Mucosa of descending colon (tissue), 3 donors: ENCODE data around the gene PHPT1. TPM values are rescaled to one million over a fixed set of nuclear protein-coding genes. Genes with fewer than 3 reads are reported as not detected.

Experiments used
- ATAC-seq: fragments of 200-7000 bp; cut with Tn5 transposase; one replicate; pipeline ENCODE4 v1.9.1; 2020; ENCODE audit warnings: mild to moderate bottlenecking, moderate library complexity
- DNase-seq, 3 donors: peaks; one replicate each; pipeline ENCODE4 v3.0.0-alpha.2; 2020
- H3K36me3 ChIP-seq: fragments of 200-600 bp; one replicate; pipeline ENCODE4 v1.8.0; 2021; ENCODE audit warnings: low read depth, mild to moderate bottlenecking
- H3K4me1 ChIP-seq: fragments of 200-600 bp; one replicate; pipeline ENCODE4 v1.8.0; 2021; ENCODE audit warnings: low read depth, mild to moderate bottlenecking
- H3K4me3 ChIP-seq: fragments of 200-600 bp; one replicate; pipeline ENCODE4 v1.8.0; 2021; ENCODE audit warnings: mild to moderate bottlenecking
- H3K9me3 ChIP-seq: fragments of 200-600 bp; one replicate; pipeline ENCODE4 v1.8.0; 2021; ENCODE audit warnings: mild to moderate bottlenecking
- intact Hi-C, 2 donors: fragments of 100-400 bp; cut with DNase I in 1 of 2; cut with micrococcal nuclease in 1 of 2; formaldehyde crosslinking; loops; one replicate each; pipeline versions ENCODE4 v1.11.0 to v1.11.1; 2022; cut with DNase I, micrococcal nuclease
- total RNA-seq, 3 donors: library from RNA; stranded (reverse); fragmentation: NEBNext Ultra II Directional in 2 of 3; extraction: Animal tissue kit (Norgen Biotek cat#: 25700) in 2 of 3; gene quantifications; one replicate each; pipeline versions ENCODE4 v1.2.1 to v1.2.4, GENCODE V29; 2021 to 2023
- TF ChIP-seq, protein P1 (sequence below): fragments of 200-600 bp; IDR thresholded peaks from one replicate; pipeline ENCODE4 v1.8.0; 2022; ENCODE audit warnings: antibody characterized with exemption, mild to moderate bottlenecking
- donor health status: DM: no; HTN: no; CAD: no; lungs with moderate emphysema.
- donor health status: DM: no; HTN: no; CAD: no.
- donor health status: DM: no; HTN: yes; CAD: no.

PHPT1 gene
- total RNA-seq, 3 donors from 2014 or later = 96.4 to 163 (median 102) TPM

- H3K9me3 ChIP-seq = no peaks in the 10 kb centered on the region
- DNase-seq = peak in 1 of 3 donors; percentile 69
- peak overlapping the region; percentile 93 for H3K4me3 ChIP-seq
- peak; percentile 38 for ATAC-seq
- intact Hi-C loops = no loop called here
- TF ChIP-seq, protein P1, sequence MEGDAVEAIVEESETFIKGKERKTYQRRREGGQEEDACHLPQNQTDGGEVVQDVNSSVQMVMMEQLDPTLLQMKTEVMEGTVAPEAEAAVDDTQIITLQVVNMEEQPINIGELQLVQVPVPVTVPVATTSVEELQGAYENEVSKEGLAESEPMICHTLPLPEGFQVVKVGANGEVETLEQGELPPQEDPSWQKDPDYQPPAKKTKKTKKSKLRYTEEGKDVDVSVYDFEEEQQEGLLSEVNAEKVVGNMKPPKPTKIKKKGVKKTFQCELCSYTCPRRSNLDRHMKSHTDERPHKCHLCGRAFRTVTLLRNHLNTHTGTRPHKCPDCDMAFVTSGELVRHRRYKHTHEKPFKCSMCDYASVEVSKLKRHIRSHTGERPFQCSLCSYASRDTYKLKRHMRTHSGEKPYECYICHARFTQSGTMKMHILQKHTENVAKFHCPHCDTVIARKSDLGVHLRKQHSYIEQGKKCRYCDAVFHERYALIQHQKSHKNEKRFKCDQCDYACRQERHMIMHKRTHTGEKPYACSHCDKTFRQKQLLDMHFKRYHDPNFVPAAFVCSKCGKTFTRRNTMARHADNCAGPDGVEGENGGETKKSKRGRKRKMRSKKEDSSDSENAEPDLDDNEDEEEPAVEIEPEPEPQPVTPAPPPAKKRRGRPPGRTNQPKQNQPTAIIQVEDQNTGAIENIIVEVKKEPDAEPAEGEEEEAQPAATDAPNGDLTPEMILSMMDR = no peak
- peaks cover 30% of the 10 kb centered on the region for H3K4me1 ChIP-seq
- H3K36me3 ChIP-seq = peaks cover 4% of the 10 kb centered on the region
Observed at GRCh38 chr9:136808075-136808805, 41.0 kb upstream of the PHPT1 start.

DNA sequence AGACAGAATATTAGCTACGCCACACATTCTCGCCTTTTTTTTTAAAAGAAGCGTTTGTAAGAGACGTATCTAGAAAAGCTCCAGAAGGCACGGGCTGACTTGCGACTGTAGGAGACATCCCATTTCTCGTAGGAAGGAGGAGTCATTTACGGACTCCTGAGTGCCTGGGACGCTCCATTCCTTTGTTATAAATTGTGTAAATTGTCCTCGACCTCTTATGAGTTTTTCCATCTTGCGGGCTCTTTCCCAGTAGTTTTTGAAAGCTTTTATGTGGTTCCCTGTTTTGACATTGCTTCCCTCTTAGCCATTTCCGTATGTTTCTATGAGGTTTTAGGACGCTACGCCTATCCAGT, 40.4 kb upstream of the PHPT1 start:
- ATAC-seq (peak; percentile 3), DNase-seq (no peak)

DNA sequence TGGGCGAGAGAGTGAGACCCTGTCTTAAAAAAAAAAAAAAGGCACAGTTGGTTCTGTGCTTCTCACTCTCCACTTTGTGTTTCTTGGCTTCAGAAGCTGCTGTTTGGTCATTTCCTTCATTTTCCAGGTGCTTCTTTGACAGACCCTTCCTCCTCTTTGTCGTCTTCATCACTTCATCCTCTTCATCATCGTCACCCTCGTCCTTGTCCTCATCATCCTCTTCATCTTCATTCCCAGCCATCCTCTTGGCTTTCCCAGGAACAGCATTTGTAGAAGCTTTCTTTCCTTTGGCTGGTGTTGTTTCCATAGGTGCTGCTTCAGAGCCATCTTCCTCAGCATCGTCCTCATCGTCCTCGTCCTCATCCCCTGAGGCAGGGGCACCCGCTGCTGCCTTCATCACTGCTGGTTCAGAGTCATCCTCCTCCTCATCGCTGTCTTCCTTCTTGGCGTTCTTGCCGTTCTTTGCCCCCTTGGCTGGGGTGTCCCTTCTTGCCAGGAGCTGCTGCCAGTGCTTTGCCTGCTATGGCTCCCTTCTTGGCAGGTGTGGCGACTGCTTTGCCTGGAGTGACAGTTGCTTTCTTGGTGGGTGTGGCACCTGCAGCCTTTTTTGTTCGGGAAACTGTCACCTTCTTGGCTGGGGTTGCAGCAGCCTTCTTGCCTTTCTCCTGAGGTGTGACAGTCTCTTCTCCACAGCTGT, 34.3 kb upstream of the PHPT1 start:
- H3K4me1 ChIP-seq = peaks cover 7% of the 10 kb centered on the region
- ATAC-seq = no peak
- H3K4me3 ChIP-seq = no peak overlapping the region
- DNase-seq = no peak
- peaks cover 4% of the 10 kb centered on the region for H3K36me3 ChIP-seq
- intact Hi-C loops = no loop called here
- H3K9me3 ChIP-seq = no peaks in the 10 kb centered on the region
- TF ChIP-seq, protein P1 = no peak

More for the DNA sequence above, 40.4 kb upstream of the PHPT1 start:
- H3K36me3 ChIP-seq = peaks cover 4% of the 10 kb centered on the region
- H3K9me3 ChIP-seq = no peaks in the 10 kb centered on the region
- intact Hi-C loops = no loop called here
- H3K4me3 ChIP-seq = peak overlapping the region; percentile 93
- H3K4me1 ChIP-seq = peaks cover 30% of the 10 kb centered on the region
- TF ChIP-seq, protein P1 = no peak

- H3K36me3 ChIP-seq = peaks cover 4% of the 10 kb centered on the region
- H3K4me1 ChIP-seq = peaks cover 2% of the 10 kb centered on the region
- TF ChIP-seq, protein P1 = no peak
- H3K4me3 ChIP-seq = no peak overlapping the region
- intact Hi-C loops = no loop called here
- DNase-seq (no peak), ATAC-seq (no peak)
- H3K9me3 ChIP-seq = no peaks in the 10 kb centered on the region
Observed at GRCh38 chr9:136815422-136815782, 33.8 kb upstream of the PHPT1 start.

DNA sequence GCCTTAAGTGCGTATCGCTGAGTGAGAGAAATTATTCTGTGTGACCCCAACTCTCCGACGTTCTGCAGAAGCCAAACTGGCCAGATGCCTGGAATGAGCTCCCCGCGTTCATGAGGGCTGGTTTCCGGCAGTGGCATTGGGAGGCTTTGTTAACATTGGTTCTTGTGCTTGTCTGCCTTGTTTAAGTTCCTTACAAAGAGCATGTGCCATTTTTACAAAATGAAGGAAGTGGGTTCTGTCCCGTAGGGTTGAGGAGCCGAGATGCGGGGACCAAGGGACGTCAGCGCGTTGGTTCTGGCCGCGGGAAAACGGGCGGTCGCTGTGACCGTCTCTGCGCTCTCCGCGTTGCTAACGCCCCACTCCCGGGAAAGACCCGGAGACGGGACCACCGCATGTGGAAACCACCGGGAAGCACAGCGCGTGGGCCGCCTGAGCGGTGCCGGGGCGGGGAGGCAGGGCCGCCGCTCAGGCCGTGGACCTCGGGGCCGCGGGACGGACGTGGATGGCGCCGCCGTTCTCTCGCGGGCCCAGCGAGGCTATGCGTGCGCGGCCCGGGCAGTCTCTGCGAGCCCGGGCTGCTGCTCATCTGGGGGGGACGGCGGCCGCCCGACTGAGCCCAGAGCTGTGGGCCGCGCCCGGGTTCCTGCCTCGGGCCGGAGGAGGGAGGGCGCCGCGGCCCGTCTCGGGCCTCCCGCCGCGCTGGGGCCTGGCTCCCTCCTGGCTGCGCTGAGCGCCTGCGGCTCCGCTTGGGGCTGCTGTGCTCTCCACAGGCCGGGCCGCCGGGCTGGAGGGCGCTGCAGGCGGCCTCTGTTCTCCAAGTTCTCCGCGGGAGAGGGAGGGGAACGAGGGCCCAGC, 28.0 kb upstream of the PHPT1 start:
- intact Hi-C loops = no loop called here

More for the DNA sequence above, 28.0 kb upstream of the PHPT1 start:
- ATAC-seq (peak; percentile 34), DNase-seq (no peak)
- TF ChIP-seq, protein P1 = no peak
- peaks cover 2% of the 10 kb centered on the region for H3K4me1 ChIP-seq
- peaks cover 10% of the 10 kb centered on the region for H3K36me3 ChIP-seq
- no peaks in the 10 kb centered on the region for H3K9me3 ChIP-seq
- no peak overlapping the region for H3K4me3 ChIP-seq
